GM12878 (cell line): Measurements from ENCODE around the gene PCK2. TPM values are rescaled to one million over a fixed set of nuclear protein-coding genes. Genes with fewer than 3 reads are reported as not detected.

Source experiments
- ATAC-seq: fragments of 200-7000 bp; cut with Tn5 transposase; 3 replicates; pipeline ENCODE4 v1.9.1; 2020; ENCODE audit warnings: mild to moderate bottlenecking, moderate library complexity
- BruUV-seq: library from RNA; stranded (reverse); fragments of 400-500 nt; replicated peaks from 2 replicates; lab custom pipeline; 2021; lab: Mats Ljungman, UMichigan
- CTCF ChIA-PET: fragments of 300-600 bp; sonication (Branson Sonifier 250); formaldehyde crosslinking; extraction: SDS; loops from one replicate; lab custom pipeline; 2021; ENCODE audit warnings: inconsistent platforms; lab: Yijun Ruan, JAX
- POLR2A ChIA-PET: fragments of 350-600 bp; formaldehyde crosslinking; extraction: SDS; loops from one replicate; lab custom pipeline; 2021; ENCODE audit warnings: inconsistent platforms; lab: Charles Lee
- RAD21 ChIA-PET: fragments of 300-600 bp; sonication (Branson Sonifier 250); formaldehyde crosslinking; loops from one replicate; lab custom pipeline; 2023; ENCODE audit warnings: antibody characterized with exemption; ENCODE audit not compliant: unreplicated experiment; lab: Charles Lee
- SMC1A ChIA-PET: fragments of 300-600 bp; sonication (Branson Sonifier 250); formaldehyde crosslinking; loops from one replicate; lab custom pipeline; 2023; ENCODE audit not compliant: unreplicated experiment, uncharacterized antibody; lab: Charles Lee
- DNase-seq: peaks from one replicate; pipeline ENCODE4 v3.0.0-alpha.2; 2011; ENCODE audit warnings: low read depth, low spot score
- FAIRE-seq: peaks from 3 replicates; lab custom pipeline; 2011; peaks lifted over from hg19 to GRCh38; lab: Jason Lieb, UNC
- H2AFZ ChIP-seq: 2 replicates; pipeline ENCODE4 v1.6.0; 2011; ENCODE audit warnings: low read depth, low read length, control low read depth; ENCODE audit not compliant: control insufficient read depth
- H3K27ac ChIP-seq: 2 replicates; pipeline ENCODE4 v1.5.1; 2011; ENCODE audit warnings: control low read depth; ENCODE audit not compliant: control insufficient read depth, insufficient read depth
- H3K27me3 ChIP-seq, 2 experiments: replicated peaks in 1 of 2; 2 replicates each; pipeline versions ENCODE4 v1.6.0 to v1.6.1; 2011; ENCODE audit warnings: low read length in 1 of 2; ENCODE audit not compliant: control insufficient read depth in 2 of 2, insufficient read depth in 2 of 2
- H3K36me3 ChIP-seq, 2 experiments: 2 replicates each; pipeline ENCODE4 v1.5.1; 2011; ENCODE audit warnings: low read length in 1 of 2; ENCODE audit not compliant: control insufficient read depth in 2 of 2, insufficient read depth in 2 of 2
- H3K4me1 ChIP-seq: 2 replicates; pipeline ENCODE4 v1.6.1; 2011; ENCODE audit warnings: mild to moderate bottlenecking, low read length, moderate library complexity, mixed read lengths; ENCODE audit not compliant: control insufficient read depth, insufficient read depth
- H3K4me2 ChIP-seq: 2 replicates; pipeline ENCODE4 v1.6.0; 2011; ENCODE audit warnings: control low read depth; ENCODE audit not compliant: control insufficient read depth, insufficient read depth
- H3K4me3 ChIP-seq: fragments of 200-600 bp; sonication (generic); 2 replicates; pipeline ENCODE4 v1.5.1; 2016
- H3K79me2 ChIP-seq: 2 replicates; pipeline ENCODE4 v1.6.0; 2011; ENCODE audit warnings: low read length; ENCODE audit not compliant: control insufficient read depth, insufficient read depth
- H3K9ac ChIP-seq: 2 replicates; pipeline ENCODE4 v1.8.0; 2011; ENCODE audit warnings: low read length, control low read depth, mixed read lengths; ENCODE audit not compliant: control insufficient read depth, insufficient read depth
- H3K9me3 ChIP-seq: replicated peaks from 3 replicates; pipeline ENCODE4 v1.5.1; 2011; ENCODE audit warnings: mild to moderate bottlenecking, low read length; ENCODE audit not compliant: control insufficient read depth, insufficient read depth
- H4K20me1 ChIP-seq: 2 replicates; pipeline ENCODE4 v1.6.0; 2011; ENCODE audit not compliant: control insufficient read depth, insufficient read depth
- ATF7 ChIP-seq: fragments of 450-650 bp; IDR thresholded peaks from 2 replicates; pipeline ENCODE4 v1.6.1; 2016; ENCODE audit warnings: low read depth, mild to moderate bottlenecking
- CBFB ChIP-seq: IDR thresholded peaks from 2 replicates; pipeline ENCODE4 v1.6.1; 2016; ENCODE audit warnings: antibody characterized with exemption, low read depth
- CHD2 ChIP-seq: IDR thresholded peaks from 2 replicates; pipeline ENCODE4 v1.6.1; 2011; ENCODE audit warnings: low read depth, low read length, improper control_type of control experiment, borderline replicate concordance
- EED ChIP-seq: sonication (generic); IDR thresholded peaks from 2 replicates; pipeline ENCODE4 v1.6.1; 2016; ENCODE audit warnings: antibody characterized with exemption, low read depth
- HDAC6 ChIP-seq: fragments of 200-600 bp; sonication (generic); IDR thresholded peaks from one replicate; pipeline ENCODE4 v1.8.0; 2017; ENCODE audit warnings: antibody characterized with exemption; ENCODE audit not compliant: unreplicated experiment
- MTA2 ChIP-seq: fragments of 450-650 bp; IDR thresholded peaks from 2 replicates; pipeline ENCODE4 v1.6.1; 2016; ENCODE audit warnings: low read depth, mild to moderate bottlenecking, moderate library complexity
- NFYB ChIP-seq: IDR thresholded peaks from 2 replicates; pipeline ENCODE4 v1.6.1; 2011; ENCODE audit warnings: low read depth, mild to moderate bottlenecking, low read length, improper control_type of control experiment, moderate library complexity; ENCODE audit not compliant: insufficient read depth
- PML ChIP-seq: IDR thresholded peaks from 2 replicates; pipeline ENCODE4 v1.6.1; 2012; ENCODE audit warnings: low read length, inconsistent platforms
- POLR2A ChIP-seq: IDR thresholded peaks from 2 replicates; pipeline ENCODE4 v1.6.1; 2011; ENCODE audit warnings: low read depth, mild to moderate bottlenecking, low read length
- ZNF217 ChIP-seq: fragments of 450-650 bp; IDR thresholded peaks from 2 replicates; pipeline ENCODE4 v1.6.1; 2017; ENCODE audit warnings: antibody characterized with exemption, mild to moderate bottlenecking
- ZNF24 ChIP-seq: fragments of 450-650 bp; IDR thresholded peaks from 2 replicates; pipeline ENCODE4 v1.6.1; 2017; ENCODE audit warnings: antibody characterized with exemption, mild to moderate bottlenecking
- ZNF274 ChIP-seq: IDR thresholded peaks from one replicate; pipeline ENCODE4 v1.8.0; 2011; ENCODE audit not compliant: insufficient read length, insufficient read depth
- WGBS: methylation state at CpG from one replicate; pipeline ENCODE4 v1.1.6; 2016; ENCODE audit warnings: low lambda C conversion rate; ENCODE audit not compliant: insufficient replicate concordance, insufficient coverage; ENCODE audit errors: missing lambda C conversion rate; 5-methylcytosine and 5-hydroxymethylcytosine counted together
- in situ Hi-C: fragments of 300-500 bp; cut with MboI; formaldehyde crosslinking; loops from 9 replicates; pipeline ENCODE4 v1.14.3; 2018; ENCODE audit warnings: mixed read lengths
- intact Hi-C: fragments of 100-400 bp; cut with micrococcal nuclease; formaldehyde crosslinking; loops from one replicate; pipeline ENCODE4 v1.14.2; 2022; ENCODE audit not compliant: unreplicated experiment
- polyA plus RNA-seq, 11 experiments: library from polyadenylated mRNA; depleted of rRNA in 4 of 11; unstranded in 6 of 11; stranded (reverse) in 5 of 11; fragments of >200 nt; fragmentation: Nextera tagmentation in 4 of 11; fragmentation: Illumina TruSeq in 1 of 11; extraction: Ambion mirVana in 4 of 11; extraction: Trizol in 1 of 11; gene quantifications; 1 replicate in 1 of 11; 2 replicates in 10 of 11; pipeline versions ENCODE4 v1.2.1 to v1.2.3, GENCODE V29; 2011 to 2016; ENCODE audit warnings: inconsistent platforms in 2 of 11, missing spikeins in 2 of 11, low read depth in 1 of 11
- total RNA-seq, 4 experiments: library from RNA; depleted of rRNA in 3 of 4; stranded (reverse); fragments of >200 nt in 3 of 4; fragmentation: Illumina TruSeq in 1 of 4; extraction: Trizol in 1 of 4; gene quantifications; 2 replicates each; pipeline versions ENCODE4 v1.2.1 to v1.2.3, GENCODE V29; 2013 to 2021
- TF ChIP-seq, protein P1 (sequence below): fragments of 450-650 bp; IDR thresholded peaks from 2 replicates; pipeline ENCODE4 v1.6.1; 2018; ENCODE audit warnings: borderline replicate concordance, mild to moderate bottlenecking; ENCODE audit not compliant: partially characterized antibody

PCK2 gene
- total and polyA plus RNA-seq, 10 of the 15 experiments (the other 5 are each of a cell fraction or from before 2014, with no cell fraction given) = 6.6 to 110 (median 44.6) TPM

DNA sequence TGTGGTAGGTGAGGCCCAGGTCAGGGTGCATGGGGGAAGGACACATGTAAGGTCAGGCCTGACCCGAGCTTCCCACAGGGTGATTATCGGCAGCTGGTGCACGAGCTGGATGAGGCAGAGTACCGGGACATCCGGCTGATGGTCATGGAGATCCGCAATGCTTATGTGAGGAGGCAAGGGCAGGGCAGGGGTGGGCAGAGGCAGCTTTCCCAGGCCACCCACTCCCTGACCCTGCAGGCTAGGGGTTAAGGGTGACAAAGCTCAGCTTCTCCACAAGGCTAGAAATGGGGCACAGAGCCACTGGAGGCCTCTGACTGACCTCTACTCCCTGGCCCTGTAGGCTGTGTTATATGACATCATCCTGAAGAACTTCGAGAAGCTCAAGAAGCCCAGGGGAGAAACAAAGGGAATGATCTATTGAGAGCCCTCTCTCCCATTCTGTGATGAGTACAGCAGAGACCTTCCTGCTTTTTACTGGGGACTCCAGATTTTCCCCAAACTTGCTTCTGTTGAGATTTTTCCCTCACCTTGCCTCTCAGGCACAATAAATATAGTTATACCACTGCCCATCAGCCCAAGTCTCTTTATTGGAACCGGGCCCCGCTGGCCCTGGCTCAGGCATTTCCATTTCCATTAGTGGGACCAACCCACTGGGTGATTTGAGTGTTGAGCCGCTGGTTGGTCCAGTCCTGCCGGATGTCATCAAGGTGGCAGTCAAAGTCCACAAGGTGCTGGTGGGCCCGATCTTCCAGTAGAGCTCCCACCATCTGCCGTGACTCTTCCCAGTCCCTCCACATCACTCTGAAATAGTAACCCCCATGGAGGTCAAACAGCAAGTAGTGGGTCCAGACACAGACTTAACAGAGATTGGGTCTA is 44.5 kb downstream of the PCK2 start:
- peaks cover 12 to 20% of the 10 kb centered on the region in 2 experiments for H3K36me3 ChIP-seq
- SMC1A ChIA-PET = interaction anchor here (0.6 to 7.7 kb wide), 5 partner anchors 7 to 78 kb away, joined by 3 to 70 read pairs (median 21); partner anchors contain the start of genes DCAF11, IRF9, NRL and PSME2
- ATAC-seq (no peak), FAIRE-seq (no peak), DNase-seq (no peak)
- no peaks in the 10 kb centered on the region for H3K27me3 ChIP-seq
- H3K9ac ChIP-seq = 0 out of 2 replicates have a peak overlapping the region, but pooled peaks have one; percentile 52
- H3K9me3 ChIP-seq = no peaks in the 10 kb centered on the region
- in situ Hi-C loops = no loop called here
- CTCF ChIA-PET = interaction anchor here (1.3 to 4.9 kb wide), 4 partner anchors 10 to 28 kb away, joined by 4 to 39 read pairs (median 20); partner anchors contain the start of genes DCAF11, IRF9 and NRL
- no peak overlapping the region for H3K27ac ChIP-seq
- TF ChIP-seq NFYB (no peak), ZNF217 (no peak), ATF7 (peak; percentile 14; the same call in 1 of the 2 replicates), HDAC6 (no peak), ZNF274 (no peak), MTA2 (no peak), ZNF24 (no peak), EED (no peak), CHD2 (no peak), PML (no peak), CBFB (no peak), POLR2A (peak; percentile 48)
- TF ChIP-seq, protein P1, sequence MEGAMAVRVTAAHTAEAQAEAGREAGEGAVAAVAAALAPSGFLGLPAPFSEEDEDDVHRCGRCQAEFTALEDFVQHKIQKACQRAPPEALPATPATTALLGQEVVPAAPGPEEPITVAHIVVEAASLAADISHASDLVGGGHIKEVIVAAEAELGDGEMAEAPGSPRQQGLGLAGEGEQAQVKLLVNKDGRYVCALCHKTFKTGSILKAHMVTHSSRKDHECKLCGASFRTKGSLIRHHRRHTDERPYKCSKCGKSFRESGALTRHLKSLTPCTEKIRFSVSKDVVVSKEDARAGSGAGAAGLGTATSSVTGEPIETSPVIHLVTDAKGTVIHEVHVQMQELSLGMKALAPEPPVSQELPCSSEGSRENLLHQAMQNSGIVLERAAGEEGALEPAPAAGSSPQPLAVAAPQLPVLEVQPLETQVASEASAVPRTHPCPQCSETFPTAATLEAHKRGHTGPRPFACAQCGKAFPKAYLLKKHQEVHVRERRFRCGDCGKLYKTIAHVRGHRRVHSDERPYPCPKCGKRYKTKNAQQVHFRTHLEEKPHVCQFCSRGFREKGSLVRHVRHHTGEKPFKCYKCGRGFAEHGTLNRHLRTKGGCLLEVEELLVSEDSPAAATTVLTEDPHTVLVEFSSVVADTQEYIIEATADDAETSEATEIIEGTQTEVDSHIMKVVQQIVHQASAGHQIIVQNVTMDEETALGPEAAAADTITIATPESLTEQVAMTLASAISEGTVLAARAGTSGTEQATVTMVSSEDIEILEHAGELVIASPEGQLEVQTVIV = no peak
- H3K79me2 ChIP-seq = peaks cover 58% of the 10 kb centered on the region
- POLR2A ChIA-PET = interaction anchor here (1.0 to 11.6 kb wide), 7 partner anchors 9 to 31 kb away, joined by 3 to 276 read pairs (median 6); partner anchors contain the start of genes DCAF11, IRF9, NRL and PSME2
- H3K4me2 ChIP-seq = peak overlapping the region; percentile 91
- H4K20me1 ChIP-seq = no peaks in the 10 kb centered on the region
- 88% methylated on average over 13 of the region's 13 CpGs for WGBS
- TSS peak; percentile 86 for BruUV-seq
- no peak overlapping the region for H2AFZ ChIP-seq
- RAD21 ChIA-PET = interaction anchor here (2.0 to 6.8 kb wide), 4 partner anchors 9 to 30 kb away, joined by 5 to 69 read pairs (median 23); partner anchors contain the start of genes DCAF11, IRF9, NRL and PSME2
- H3K4me1 ChIP-seq = peaks cover 37% of the 10 kb centered on the region
- intact Hi-C loops = no loop called here
- peak overlapping the region; percentile 68; the same call in 1 of the 2 replicates for H3K4me3 ChIP-seq
